ACHN (cell line): Measurements from ENCODE around the gene DDHD1.

ENCODE experiments used
- DNase-seq: peaks from one replicate; pipeline ENCODE4 v3.0.0-alpha.2; 2015
- in situ Hi-C: cut with HindIII; loops from 2 replicates; pipeline ENCODE4 v1.10.0; 2017; ENCODE audit warnings: low sequenced_read_pairs, low pct_ligation_motif_present, low pct_unique_long_range_greater_than_20kb

The DDHD1 gene

GRCh38 chr14:53043027-53043581 lies 110.0 kb downstream of the DDHD1 start:
- in situ Hi-C loops = no loop called here

GRCh38 chr14:53042480-53042879 lies 110.6 kb downstream of the DDHD1 start:
- no peak for DNase-seq
- in situ Hi-C loops = no loop called here

More at GRCh38 chr14:53043027-53043581, 110.0 kb downstream of the DDHD1 start:
- DNase-seq = no peak

GRCh38 chr14:53041067-53041466 lies 112.1 kb downstream of the DDHD1 start:
- in situ Hi-C loops = no loop called here
- DNase-seq = no peak

- in situ Hi-C loops = no loop called here
- no peak for DNase-seq
Measured at GRCh38 chr14:53038629-53039028, 114.5 kb downstream of the DDHD1 start.

- DNase-seq = no peak
- in situ Hi-C loops = no loop called here
Measured at GRCh38 chr14:53037016-53037415, 116.1 kb downstream of the DDHD1 start.

- in situ Hi-C loops = no loop called here
Measured at GRCh38 chr14:53035336-53036210, 117.5 kb downstream of the DDHD1 start.

GRCh38 chr14:53034688-53035230 lies 118.4 kb downstream of the DDHD1 start:
- in situ Hi-C loops = no loop called here
- no peak for DNase-seq

More at GRCh38 chr14:53035336-53036210, 117.5 kb downstream of the DDHD1 start:
- no peak for DNase-seq

- in situ Hi-C loops = no loop called here
- DNase-seq = no peak
Measured at GRCh38 chr14:53034036-53034435, 119.1 kb downstream of the DDHD1 start.

- DNase-seq = no peak
Measured at GRCh38 chr14:53032838-53033390, 120.2 kb downstream of the DDHD1 start.

GRCh38 chr14:53032161-53032803 lies 120.8 kb downstream of the DDHD1 start:
- in situ Hi-C loops = no loop called here
- DNase-seq = peak; percentile 43

More at GRCh38 chr14:53032838-53033390, 120.2 kb downstream of the DDHD1 start:
- in situ Hi-C loops = no loop called here

GRCh38 chr14:53027562-53027961 lies 125.6 kb downstream of the DDHD1 start:
- in situ Hi-C loops = no loop called here

GRCh38 chr14:53027041-53027440 lies 126.1 kb downstream of the DDHD1 start:
- no peak for DNase-seq
- in situ Hi-C loops = no loop called here

More at GRCh38 chr14:53027562-53027961, 125.6 kb downstream of the DDHD1 start:
- no peak for DNase-seq

- in situ Hi-C loops = no loop called here
Measured at GRCh38 chr14:53023325-53023724, 129.8 kb downstream of the DDHD1 start.

GRCh38 chr14:53022593-53022992 lies 130.5 kb downstream of the DDHD1 start:
- no peak for DNase-seq
- in situ Hi-C loops = no loop called here

More at GRCh38 chr14:53023325-53023724, 129.8 kb downstream of the DDHD1 start:
- DNase-seq = no peak

- in situ Hi-C loops = no loop called here
- no peak for DNase-seq
Measured at GRCh38 chr14:53020193-53020932, 132.8 kb downstream of the DDHD1 start.

- in situ Hi-C loops = no loop called here
- DNase-seq = no peak
Measured at GRCh38 chr14:53019406-53019805, 133.7 kb downstream of the DDHD1 start.

- no peak for DNase-seq
- in situ Hi-C loops = no loop called here
Measured at GRCh38 chr14:53017837-53018236, 135.3 kb downstream of the DDHD1 start.

- in situ Hi-C loops = no loop called here
- DNase-seq = no peak
Measured at GRCh38 chr14:53016919-53017318, 136.2 kb downstream of the DDHD1 start.
